ENCODE results near the gene APOA4.

Gene APOA4

DNA sequence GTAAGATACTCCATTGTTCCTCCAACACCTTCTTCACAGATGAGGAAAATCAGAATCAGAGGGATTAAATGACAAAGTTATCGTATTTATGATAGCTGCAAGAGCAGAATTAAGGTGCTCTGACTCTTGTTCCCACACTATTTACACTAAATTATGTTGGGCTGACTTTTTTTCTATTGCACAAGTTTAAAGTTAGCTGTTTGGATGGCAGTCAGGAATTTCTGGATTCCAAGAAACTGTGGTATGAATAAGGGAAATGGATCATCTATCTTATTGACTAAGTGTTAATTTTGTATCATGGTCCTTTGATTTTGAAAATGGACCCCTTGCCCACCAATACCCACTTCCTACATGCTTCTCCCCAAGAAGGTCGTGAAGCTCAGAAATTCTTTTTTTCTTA lies 34.2 kb upstream of the APOA4 start:
- TF ChIP-seq, protein P1, sequence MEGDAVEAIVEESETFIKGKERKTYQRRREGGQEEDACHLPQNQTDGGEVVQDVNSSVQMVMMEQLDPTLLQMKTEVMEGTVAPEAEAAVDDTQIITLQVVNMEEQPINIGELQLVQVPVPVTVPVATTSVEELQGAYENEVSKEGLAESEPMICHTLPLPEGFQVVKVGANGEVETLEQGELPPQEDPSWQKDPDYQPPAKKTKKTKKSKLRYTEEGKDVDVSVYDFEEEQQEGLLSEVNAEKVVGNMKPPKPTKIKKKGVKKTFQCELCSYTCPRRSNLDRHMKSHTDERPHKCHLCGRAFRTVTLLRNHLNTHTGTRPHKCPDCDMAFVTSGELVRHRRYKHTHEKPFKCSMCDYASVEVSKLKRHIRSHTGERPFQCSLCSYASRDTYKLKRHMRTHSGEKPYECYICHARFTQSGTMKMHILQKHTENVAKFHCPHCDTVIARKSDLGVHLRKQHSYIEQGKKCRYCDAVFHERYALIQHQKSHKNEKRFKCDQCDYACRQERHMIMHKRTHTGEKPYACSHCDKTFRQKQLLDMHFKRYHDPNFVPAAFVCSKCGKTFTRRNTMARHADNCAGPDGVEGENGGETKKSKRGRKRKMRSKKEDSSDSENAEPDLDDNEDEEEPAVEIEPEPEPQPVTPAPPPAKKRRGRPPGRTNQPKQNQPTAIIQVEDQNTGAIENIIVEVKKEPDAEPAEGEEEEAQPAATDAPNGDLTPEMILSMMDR (conservative IDR thresholded peaks at IDR 0.05) = no peak
- H3K27ac ChIP-seq = no peak overlapping the region

DNA sequence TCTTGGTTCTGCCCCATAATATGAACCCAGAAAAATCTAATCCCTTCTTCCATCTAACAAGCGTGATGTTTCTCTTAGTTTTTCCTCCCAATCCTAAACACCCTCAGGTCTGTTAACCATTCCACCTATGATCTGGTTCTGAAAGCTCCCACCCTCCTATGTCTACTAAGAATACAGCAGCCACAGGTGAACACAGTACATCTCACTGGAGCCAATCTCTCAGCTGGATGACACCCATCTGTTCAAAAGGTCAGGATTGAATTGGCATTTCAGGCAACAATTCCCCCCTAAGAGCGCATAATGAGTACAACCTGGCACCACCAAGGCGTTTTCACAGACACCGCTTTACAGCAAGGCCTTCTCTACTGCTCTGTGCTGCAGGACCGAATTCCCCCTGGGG lies 33.3 kb upstream of the APOA4 start:
- TF ChIP-seq, protein P1 (conservative IDR thresholded peaks at IDR 0.05) = no peak
- H3K27ac ChIP-seq = no peak overlapping the region

DNA sequence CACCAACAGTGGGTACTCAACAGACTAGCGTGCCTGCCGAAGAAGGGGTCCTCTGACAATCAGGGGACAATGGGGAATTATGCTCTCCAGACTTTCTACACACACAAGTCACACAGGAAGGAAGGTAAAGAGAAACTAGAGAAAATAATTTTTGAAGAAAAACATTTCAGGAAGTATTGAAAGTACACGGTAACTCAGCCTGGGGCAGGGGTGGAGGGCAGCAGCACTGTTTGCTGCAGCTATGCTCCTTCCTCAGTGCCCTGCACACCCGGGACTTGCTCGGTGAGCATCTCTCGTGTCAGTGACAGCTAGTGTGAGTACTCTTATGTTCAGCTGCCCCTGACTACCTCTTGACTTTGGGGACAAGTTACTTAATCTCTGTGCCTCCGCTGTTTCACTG lies 32.3 kb upstream of the APOA4 start:
- TF ChIP-seq, protein P1 (conservative IDR thresholded peaks at IDR 0.05) = no peak
- H3K27ac ChIP-seq = no peak overlapping the region

DNA sequence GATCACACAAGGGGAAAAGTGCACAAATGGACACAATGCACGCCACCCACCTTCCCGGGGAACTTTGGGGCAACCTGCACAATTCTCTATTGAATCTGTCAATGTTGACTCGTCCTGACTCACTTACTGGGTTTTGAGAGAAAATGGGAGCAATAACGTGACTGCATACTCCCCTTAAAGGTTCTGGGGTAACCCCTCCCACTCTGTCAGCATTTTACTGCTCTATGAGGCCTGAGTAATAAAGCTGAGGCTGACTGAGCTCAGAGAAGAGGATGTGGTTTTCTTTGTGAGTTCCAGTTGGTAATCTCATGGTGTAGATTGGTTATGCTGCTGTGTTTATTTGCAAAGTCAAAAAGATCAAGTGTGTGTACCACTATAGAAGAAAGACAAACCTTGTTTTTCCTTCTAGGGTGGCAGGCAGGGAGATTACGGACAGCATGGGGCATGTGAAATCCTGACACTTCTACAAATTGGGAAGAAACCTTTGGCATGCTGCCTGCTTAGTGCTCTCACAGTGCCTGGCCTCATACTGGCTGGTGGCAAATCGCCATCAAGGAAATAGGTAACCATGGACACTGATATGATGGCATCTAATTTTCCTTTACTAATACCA lies 30.5 kb upstream of the APOA4 start:
- H3K27ac ChIP-seq = peak overlapping the region; percentile 83
- TF ChIP-seq, protein P1 (conservative IDR thresholded peaks at IDR 0.05) = no peak

DNA sequence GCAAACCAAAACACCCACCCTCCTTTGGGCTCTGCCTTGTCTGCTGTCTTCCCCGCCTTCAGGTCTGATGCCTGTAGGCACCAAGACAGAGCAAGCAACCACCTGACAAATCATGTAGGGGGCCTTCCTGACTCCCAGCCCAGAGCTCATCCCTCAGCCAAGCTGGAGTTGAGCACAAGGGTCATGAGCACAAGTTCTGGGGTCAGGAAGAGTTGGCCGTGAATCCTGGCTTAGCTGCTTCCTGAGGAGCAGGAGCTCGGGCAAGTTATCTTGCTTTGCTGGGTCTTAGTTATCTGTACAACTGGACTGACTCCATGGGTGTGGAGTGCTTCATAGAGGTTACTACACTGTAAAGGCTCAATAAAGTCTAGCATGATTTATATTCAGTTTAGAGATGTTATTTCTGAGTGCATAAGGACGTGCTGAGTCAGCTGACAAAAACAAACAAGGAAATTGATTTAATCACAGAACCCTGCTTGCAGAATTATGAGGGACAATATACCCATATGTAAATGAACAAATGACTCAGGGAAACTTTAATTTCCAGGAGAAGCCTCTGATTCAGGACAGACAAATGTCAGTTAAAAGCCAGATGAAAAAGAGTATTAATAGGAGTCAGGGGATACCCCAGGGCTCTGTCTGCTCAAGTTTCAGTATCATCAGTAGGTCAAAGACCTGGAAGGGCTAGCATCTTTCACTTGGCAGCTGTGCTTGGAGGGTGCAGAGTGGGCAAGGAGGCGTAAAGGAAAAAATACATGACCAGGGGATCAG lies 29.3 kb upstream of the APOA4 start:
- TF ChIP-seq, protein P1 (conservative IDR thresholded peaks at IDR 0.05) = no peak
- peak overlapping the region; percentile 83 for H3K27ac ChIP-seq

DNA sequence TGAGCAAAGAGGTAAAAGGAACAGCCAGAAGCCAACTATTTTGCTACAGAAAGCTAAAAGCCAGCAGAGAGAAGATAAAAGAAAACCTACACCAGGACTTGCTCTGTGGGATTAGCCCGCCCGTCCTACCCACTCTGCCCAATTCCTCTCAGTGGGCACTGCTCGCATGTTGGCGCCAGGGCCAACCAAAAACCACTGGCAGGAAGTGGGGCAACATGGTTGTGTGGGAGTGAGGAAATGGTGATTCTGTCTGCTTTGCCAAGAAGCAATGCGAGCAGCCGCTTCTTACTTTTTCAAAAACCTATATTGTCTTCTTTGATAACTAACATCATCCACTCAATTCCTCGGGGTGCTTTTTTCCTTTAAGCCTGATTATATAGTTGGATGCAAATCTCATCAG lies 28.5 kb upstream of the APOA4 start:
- peak overlapping the region; percentile 83 for H3K27ac ChIP-seq
- TF ChIP-seq, protein P1 (conservative IDR thresholded peaks at IDR 0.05) = no peak

GRCh38 chr11:116849486-116849885 lies 26.4 kb upstream of the APOA4 start:
- TF ChIP-seq, protein P1 (conservative IDR thresholded peaks at IDR 0.05) = no peak
- no peak overlapping the region for H3K27ac ChIP-seq
